GM12873 (cell line): ENCODE measurements around the gene SCAP.

Experiments used
- CTCF ChIP-seq: IDR thresholded peaks from 2 replicates; pipeline ENCODE4 v1.5.1; 2012; ENCODE audit warnings: low read depth, mild to moderate bottlenecking, moderate library complexity, low read length, control low read depth; ENCODE audit not compliant: insufficient read depth; ENCODE audit errors: missing control alignments

SCAP gene

GRCh38 chr3:47455806-47456452 lies 19.8 kb downstream of the SCAP start:
- no peak for TF ChIP-seq CTCF

- TF ChIP-seq CTCF, result no peak
Observed at GRCh38 chr3:47452453-47453215, 23.1 kb downstream of the SCAP start.

GRCh38 chr3:47444103-47444502 lies 31.6 kb downstream of the SCAP start:
- no peak for TF ChIP-seq CTCF

- no peak for TF ChIP-seq CTCF
Observed at GRCh38 chr3:47443611-47443995, 32.1 kb downstream of the SCAP start.

GRCh38 chr3:47441796-47442551 lies 33.8 kb downstream of the SCAP start:
- no peak for TF ChIP-seq CTCF

GRCh38 chr3:47440131-47440530 lies 35.6 kb downstream of the SCAP start:
- peak; percentile 25 for TF ChIP-seq CTCF

- no peak for TF ChIP-seq CTCF
Observed at GRCh38 chr3:47436180-47436579, 39.6 kb downstream of the SCAP start.
